ENCODE measurements around the gene ST7. TPM values are rescaled to one million over a fixed set of nuclear protein-coding genes. Genes with fewer than 3 reads are reported as not detected.
"Not testable (repeated sequence)": the region's sequence is repeated elsewhere in the genome, so short reads cannot be mapped to it uniquely, and the experiment has no call there.

ST7 gene
- total and polyA plus RNA-seq, 2 donors (not counting 1 experiment from before 2014, with no cell fraction given), result 2.3 to 4.6 TPM

- no peak overlapping the region for H2AFZ ChIP-seq (ENCODE audit: insufficient read depth, low read depth, low read length, poor library complexity, severe bottlenecking)
- no peak overlapping the region for H3K27ac ChIP-seq (ENCODE audit: low read length in 2 of 2)
- H3K27me3 Mint-ChIP-seq, result peaks cover 24% of the 10 kb centered on the region
- peaks cover 6% of the 10 kb centered on the region for H3K4me1 Mint-ChIP-seq
- TF ChIP-seq EZH2 (IDR thresholded peaks at IDR 0.05; ENCODE audit: borderline replicate concordance, insufficient read depth, low read depth, low read length, poor library complexity, severe bottlenecking) (no peak), CTCF (IDR thresholded peaks at IDR 0.05) (no peak)
- H3K27me3 ChIP-seq (replicated peaks in 1 of 4; ENCODE audit: control extremely low read depth in 1 of 4, control insufficient read depth in 3 of 4, insufficient read depth in 4 of 4, low read length in 3 of 4), result peaks cover 0 to 9% (median 0%) of the 10 kb centered on the region in 4 experiments
- H3K79me2 ChIP-seq (ENCODE audit: control insufficient read depth, insufficient read depth, low read length), result no peaks in the 10 kb centered on the region
- H3K4me1 ChIP-seq (ENCODE audit: control insufficient read depth in 2 of 2, insufficient read depth in 2 of 2, low read length in 2 of 2), result peaks cover 3 to 4% of the 10 kb centered on the region in 2 donors
- DNase-seq (no peak), ATAC-seq (ENCODE audit: low read depth) (no peak)
- CTCF ChIA-PET, result interaction anchor here (1.7 to 8.9 kb wide), 2 partner anchors 190 to 196 kb away, joined by 6 to 165 read pairs; no protein-coding TSS in a partner anchor
- WGBS (ENCODE audit: insufficient coverage), result no CpG with 5 or more reads among the region's 3 CpGs
- no peak overlapping the region for H3K4me3 Mint-ChIP-seq
- POLR2A ChIA-PET, result interaction anchor here (0.6 kb wide), 1 partner anchor 15 kb away, joined by 3 read pairs; no protein-coding TSS in a partner anchor
- no peaks in the 10 kb centered on the region for H3K9me3 Mint-ChIP-seq (ENCODE audit: insufficient read depth)
- intact Hi-C loops (cut with micrococcal nuclease), result no loop called here
- no peak overlapping the region for H3K4me3 ChIP-seq (ENCODE audit: control extremely low read depth in 1 of 5, extremely low read depth in 1 of 5, insufficient read depth in 1 of 5, low read depth in 2 of 5, low read length in 4 of 5)
- no peak overlapping the region for H3K27ac Mint-ChIP-seq
- H3K9ac ChIP-seq (ENCODE audit: low read length), result no peak overlapping the region
- no peaks in the 10 kb centered on the region for H4K20me1 ChIP-seq (ENCODE audit: control insufficient read depth, insufficient read depth, low read length, poor library complexity, severe bottlenecking)
- no peaks in the 10 kb centered on the region for H3K9me3 ChIP-seq (ENCODE audit: control extremely low read depth in 1 of 3, control insufficient read depth in 2 of 3, insufficient read depth in 1 of 3, low read length in 2 of 3)
- H3K4me2 ChIP-seq (replicated peaks; ENCODE audit: low read depth, low read length, poor library complexity, severe bottlenecking), result no peak overlapping the region
- no peaks in the 10 kb centered on the region for H3K36me3 ChIP-seq (replicated peaks in 1 of 2; ENCODE audit: control extremely low read depth in 1 of 2, control insufficient read depth in 1 of 2, extremely low read depth in 1 of 2, insufficient read depth in 2 of 2, low read length in 1 of 2)
These were observed 19.8 kb upstream of the ST7 start for GRCh38 chr7:116933465-116933864.

GRCh38 chr7:116934580-116934979 is 18.7 kb upstream of the ST7 start:
- ChIA-PET CTCF (interaction anchor here (0.6 to 0.7 kb wide), 2 partner anchors 32 to 193 kb away, joined by 3 read pairs; no protein-coding TSS in a partner anchor), POLR2A (interaction anchor here (0.6 to 0.7 kb wide), 2 partner anchors 39 to 387 kb away, joined by 4 read pairs; no protein-coding TSS in a partner anchor)
- ATAC-seq (ENCODE audit: low read depth) (no peak), DNase-seq (no peak)
- Histone ChIP-seq H3K9me3 (ENCODE audit: control extremely low read depth in 1 of 3, control insufficient read depth in 2 of 3, insufficient read depth in 1 of 3, low read length in 2 of 3) (no peaks in the 10 kb centered on the region), H3K79me2 (ENCODE audit: control insufficient read depth, insufficient read depth, low read length) (no peaks in the 10 kb centered on the region), H3K27me3 (replicated peaks in 1 of 4; ENCODE audit: control extremely low read depth in 1 of 4, control insufficient read depth in 3 of 4, insufficient read depth in 4 of 4, low read length in 3 of 4) (peaks cover 0 to 9% (median 0%) of the 10 kb centered on the region in 4 experiments), H4K20me1 (ENCODE audit: control insufficient read depth, insufficient read depth, low read length, poor library complexity, severe bottlenecking) (no peaks in the 10 kb centered on the region), H2AFZ (ENCODE audit: insufficient read depth, low read depth, low read length, poor library complexity, severe bottlenecking) (no peak overlapping the region), H3K4me1 (ENCODE audit: control insufficient read depth in 2 of 2, insufficient read depth in 2 of 2, low read length in 2 of 2) (peaks cover 3 to 4% of the 10 kb centered on the region in 2 donors), H3K4me2 (replicated peaks; ENCODE audit: low read depth, low read length, poor library complexity, severe bottlenecking) (no peak overlapping the region), H3K36me3 (replicated peaks in 1 of 2; ENCODE audit: control extremely low read depth in 1 of 2, control insufficient read depth in 1 of 2, extremely low read depth in 1 of 2, insufficient read depth in 2 of 2, low read length in 1 of 2) (no peaks in the 10 kb centered on the region), H3K27ac (ENCODE audit: low read length in 2 of 2) (no peak overlapping the region), H3K9ac (ENCODE audit: low read length) (no peak overlapping the region), H3K4me3 (ENCODE audit: control extremely low read depth in 1 of 5, extremely low read depth in 1 of 5, insufficient read depth in 1 of 5, low read depth in 2 of 5, low read length in 4 of 5) (no peak overlapping the region)
- TF ChIP-seq EZH2 (IDR thresholded peaks at IDR 0.05; ENCODE audit: borderline replicate concordance, insufficient read depth, low read depth, low read length, poor library complexity, severe bottlenecking) (no peak), CTCF (IDR thresholded peaks at IDR 0.05) (no peak)
- Mint-ChIP-seq H3K4me1 (peaks cover 6% of the 10 kb centered on the region), H3K4me3 (no peak overlapping the region), H3K9me3 (ENCODE audit: insufficient read depth) (no peaks in the 10 kb centered on the region), H3K27ac (no peak overlapping the region), H3K27me3 (peaks cover 27% of the 10 kb centered on the region)
- intact Hi-C loops (cut with micrococcal nuclease), result no loop called here
- WGBS (ENCODE audit: insufficient coverage), result 45% methylated on average over 1 of the region's 2 CpGs

- H3K9me3 ChIP-seq (ENCODE audit: control extremely low read depth in 1 of 3, control insufficient read depth in 2 of 3, insufficient read depth in 1 of 3, low read length in 2 of 3); intact Hi-C loops (cut with micrococcal nuclease); DNase-seq; H2AFZ ChIP-seq (ENCODE audit: insufficient read depth, low read depth, low read length, poor library complexity, severe bottlenecking); H3K36me3 ChIP-seq (replicated peaks in 1 of 2; ENCODE audit: control extremely low read depth in 1 of 2, control insufficient read depth in 1 of 2, extremely low read depth in 1 of 2, insufficient read depth in 2 of 2, low read length in 1 of 2); H3K4me2 ChIP-seq (replicated peaks; ENCODE audit: low read depth, low read length, poor library complexity, severe bottlenecking); H3K4me3 ChIP-seq (ENCODE audit: control extremely low read depth in 1 of 5, extremely low read depth in 1 of 5, insufficient read depth in 1 of 5, low read depth in 2 of 5, low read length in 4 of 5); H3K27ac ChIP-seq (ENCODE audit: low read length in 2 of 2); POLR2A ChIA-PET; H3K9me3 Mint-ChIP-seq (ENCODE audit: insufficient read depth); H3K4me1 Mint-ChIP-seq; H3K4me3 Mint-ChIP-seq; H3K27ac Mint-ChIP-seq; H4K20me1 ChIP-seq (ENCODE audit: control insufficient read depth, insufficient read depth, low read length, poor library complexity, severe bottlenecking); H3K4me1 ChIP-seq (ENCODE audit: control insufficient read depth in 2 of 2, insufficient read depth in 2 of 2, low read length in 2 of 2); H3K9ac ChIP-seq (ENCODE audit: low read length); H3K27me3 ChIP-seq (replicated peaks in 1 of 4; ENCODE audit: control extremely low read depth in 1 of 4, control insufficient read depth in 3 of 4, insufficient read depth in 4 of 4, low read length in 3 of 4); H3K79me2 ChIP-seq (ENCODE audit: control insufficient read depth, insufficient read depth, low read length); ATAC-seq (ENCODE audit: low read depth): not testable (repeated sequence)
- WGBS (ENCODE audit: insufficient coverage), result 67% methylated on average over 1 of the region's 4 CpGs
- CTCF ChIA-PET, result interaction anchor here (1.4 kb wide), 1 partner anchor 191 kb away, joined by 4 read pairs; no protein-coding TSS in a partner anchor
- H3K27me3 Mint-ChIP-seq, result peaks cover 24% of the 10 kb centered on the region
These were observed 16.5 kb upstream of the ST7 start for GRCh38 chr7:116936844-116937243.
